Colonic mucosa (tissue), 4 donors: ENCODE results near the gene ST6GALNAC6. TPM values are rescaled to one million over a fixed set of nuclear protein-coding genes. Genes with fewer than 3 reads are reported as not detected.

ENCODE experiments used
- DNase-seq: peaks from one replicate; pipeline ENCODE4 v3.0.0-alpha.2; 2020
- H3K27ac ChIP-seq: fragments of 200-600 bp; one replicate; pipeline ENCODE4 v1.8.0; 2021
- H3K27me3 ChIP-seq: fragments of 200-600 bp; one replicate; pipeline ENCODE4 v1.8.0; 2021
- H3K36me3 ChIP-seq: fragments of 200-600 bp; one replicate; pipeline ENCODE4 v1.8.0; 2021
- H3K4me1 ChIP-seq: fragments of 200-600 bp; one replicate; pipeline ENCODE4 v1.8.0; 2021; ENCODE audit warnings: mild to moderate bottlenecking
- H3K4me3 ChIP-seq: fragments of 200-600 bp; one replicate; pipeline ENCODE4 v1.8.0; 2021
- H3K9ac ChIP-seq, 2 donors: one replicate each; pipeline ENCODE4 v1.7.0; 2013; ENCODE audit warnings: control low read depth in 2 of 2, low read depth in 2 of 2, low read length in 2 of 2
- H3K9me3 ChIP-seq: fragments of 200-600 bp; one replicate; pipeline ENCODE4 v1.8.0; 2021
- intact Hi-C: fragments of 100-400 bp; cut with DNase I; formaldehyde crosslinking; loops from one replicate; pipeline ENCODE4 v1.14.1; 2022
- total RNA-seq, 2 donors: library from RNA; stranded (reverse); fragmentation: NEBNext Ultra II Directional in 1 of 2; extraction: Animal tissue kit (Norgen Biotek cat#: 25700) in 1 of 2; gene quantifications; one replicate each; pipeline ENCODE4 v1.2.1, GENCODE V29; 2021
- TF ChIP-seq, protein P1 (sequence below): fragments of 200-600 bp; IDR thresholded peaks from one replicate; pipeline ENCODE4 v1.8.0; 2022; ENCODE audit warnings: antibody characterized with exemption, mild to moderate bottlenecking
- donor health status: healthy.
- donor health status: DM: no; HTN: no; CAD: no.
- donor health status: DM: no; HTN: no; CAD: no.

The ST6GALNAC6 gene
- total RNA-seq, 2 donors from 2014 or later = 251 to 279 TPM

- H3K27me3 ChIP-seq = no peaks in the 10 kb centered on the region
Measured at GRCh38 chr9:127936347-127936852, 37.0 kb upstream of the ST6GALNAC6 start.

DNA sequence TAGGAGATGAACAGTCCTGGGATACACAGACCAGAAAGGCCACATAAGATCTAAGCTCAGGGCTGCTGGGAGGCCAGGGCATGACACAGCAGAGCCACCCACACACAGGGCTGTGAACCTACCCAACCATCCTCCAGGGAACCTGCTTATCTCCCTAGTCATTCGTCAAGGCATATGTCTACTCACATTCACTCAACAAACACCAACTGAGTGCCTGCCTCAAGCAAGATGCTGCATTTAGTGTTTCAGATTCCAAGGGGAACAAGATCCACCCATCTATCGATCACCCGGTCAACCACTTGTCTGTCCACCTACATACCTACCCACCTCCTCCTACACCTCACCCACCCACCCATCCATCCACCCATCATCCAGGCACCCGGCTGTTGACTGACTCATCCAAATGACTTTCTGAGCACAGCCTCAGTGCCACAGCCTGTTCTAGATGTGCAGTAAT is 36.4 kb upstream of the ST6GALNAC6 start:
- H3K9me3 ChIP-seq = no peaks in the 10 kb centered on the region
- H3K9ac ChIP-seq = peak overlapping the region in 1 of 2 donors; percentile 39
- TF ChIP-seq, protein P1, sequence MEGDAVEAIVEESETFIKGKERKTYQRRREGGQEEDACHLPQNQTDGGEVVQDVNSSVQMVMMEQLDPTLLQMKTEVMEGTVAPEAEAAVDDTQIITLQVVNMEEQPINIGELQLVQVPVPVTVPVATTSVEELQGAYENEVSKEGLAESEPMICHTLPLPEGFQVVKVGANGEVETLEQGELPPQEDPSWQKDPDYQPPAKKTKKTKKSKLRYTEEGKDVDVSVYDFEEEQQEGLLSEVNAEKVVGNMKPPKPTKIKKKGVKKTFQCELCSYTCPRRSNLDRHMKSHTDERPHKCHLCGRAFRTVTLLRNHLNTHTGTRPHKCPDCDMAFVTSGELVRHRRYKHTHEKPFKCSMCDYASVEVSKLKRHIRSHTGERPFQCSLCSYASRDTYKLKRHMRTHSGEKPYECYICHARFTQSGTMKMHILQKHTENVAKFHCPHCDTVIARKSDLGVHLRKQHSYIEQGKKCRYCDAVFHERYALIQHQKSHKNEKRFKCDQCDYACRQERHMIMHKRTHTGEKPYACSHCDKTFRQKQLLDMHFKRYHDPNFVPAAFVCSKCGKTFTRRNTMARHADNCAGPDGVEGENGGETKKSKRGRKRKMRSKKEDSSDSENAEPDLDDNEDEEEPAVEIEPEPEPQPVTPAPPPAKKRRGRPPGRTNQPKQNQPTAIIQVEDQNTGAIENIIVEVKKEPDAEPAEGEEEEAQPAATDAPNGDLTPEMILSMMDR = no peak
- no peaks in the 10 kb centered on the region for H3K36me3 ChIP-seq
- no peak overlapping the region for H3K27ac ChIP-seq
- peaks cover 14% of the 10 kb centered on the region for H3K4me1 ChIP-seq
- no peak for DNase-seq
- H3K27me3 ChIP-seq = no peaks in the 10 kb centered on the region
- H3K4me3 ChIP-seq = no peak overlapping the region
- intact Hi-C loops = no loop called here

More at GRCh38 chr9:127936347-127936852, 37.0 kb upstream of the ST6GALNAC6 start:
- no peak overlapping the region for H3K27ac ChIP-seq
- peak overlapping the region; percentile 39 to 88 for H3K9ac ChIP-seq
- TF ChIP-seq, protein P1 = no peak
- no peak for DNase-seq
- H3K4me1 ChIP-seq = peaks cover 8% of the 10 kb centered on the region
- intact Hi-C loops = no loop called here
- H3K36me3 ChIP-seq = no peaks in the 10 kb centered on the region
- no peaks in the 10 kb centered on the region for H3K9me3 ChIP-seq
- H3K4me3 ChIP-seq = peak overlapping the region; percentile 70

DNA sequence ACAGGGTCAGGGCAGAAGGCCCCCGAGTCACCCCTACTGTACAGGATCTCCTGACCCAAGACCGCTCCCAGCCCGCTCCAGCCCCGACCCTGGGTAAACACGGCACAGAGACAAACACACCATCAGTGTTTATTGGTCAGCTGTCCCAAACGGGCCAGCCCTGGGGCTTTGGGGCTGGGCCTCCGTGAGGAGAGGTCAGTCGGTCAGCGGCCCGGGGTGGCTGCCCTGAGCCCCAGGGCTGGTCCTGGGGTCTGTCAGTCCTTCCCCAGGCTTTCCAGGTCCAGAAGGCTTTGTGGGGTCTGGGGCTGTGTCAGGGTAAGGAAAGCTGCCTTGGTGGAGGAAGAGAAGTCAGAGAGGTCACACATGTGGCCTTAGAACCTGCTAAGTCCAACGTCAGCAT is 35.6 kb upstream of the ST6GALNAC6 start:
- Histone ChIP-seq H3K36me3 (no peaks in the 10 kb centered on the region), H3K4me1 (peaks cover 20% of the 10 kb centered on the region), H3K9ac (no peak overlapping the region), H3K4me3 (no peak overlapping the region), H3K9me3 (no peaks in the 10 kb centered on the region), H3K27me3 (no peaks in the 10 kb centered on the region), H3K27ac (no peak overlapping the region)
- intact Hi-C loops = no loop called here
- no peak for DNase-seq
- TF ChIP-seq, protein P1 = no peak

DNA sequence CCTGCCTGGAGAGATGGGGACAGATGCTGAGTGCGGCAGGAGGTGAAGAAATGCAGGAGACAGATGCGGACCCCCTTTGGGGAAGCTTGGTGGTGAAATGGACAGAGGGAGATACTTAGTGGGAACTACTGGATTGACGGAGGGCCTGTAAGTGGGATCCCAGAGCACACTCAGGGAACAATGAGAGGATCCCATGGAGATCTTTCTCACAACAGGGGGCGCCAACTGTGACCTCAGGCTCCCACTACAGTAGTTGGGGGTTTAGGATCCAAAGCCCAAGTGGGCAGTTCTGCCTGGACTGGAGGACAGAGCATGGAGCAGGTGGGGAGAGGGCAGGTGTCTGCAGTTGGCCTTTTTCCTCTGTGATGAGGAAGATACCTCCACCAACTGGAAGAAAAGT is 34.8 kb upstream of the ST6GALNAC6 start:
- TF ChIP-seq, protein P1 = no peak
- Histone ChIP-seq H3K36me3 (no peaks in the 10 kb centered on the region), H3K9ac (no peak overlapping the region), H3K27me3 (no peaks in the 10 kb centered on the region), H3K27ac (no peak overlapping the region), H3K4me1 (peaks cover 21% of the 10 kb centered on the region), H3K4me3 (no peak overlapping the region), H3K9me3 (no peaks in the 10 kb centered on the region)
- DNase-seq = no peak
- intact Hi-C loops = no loop called here

DNA sequence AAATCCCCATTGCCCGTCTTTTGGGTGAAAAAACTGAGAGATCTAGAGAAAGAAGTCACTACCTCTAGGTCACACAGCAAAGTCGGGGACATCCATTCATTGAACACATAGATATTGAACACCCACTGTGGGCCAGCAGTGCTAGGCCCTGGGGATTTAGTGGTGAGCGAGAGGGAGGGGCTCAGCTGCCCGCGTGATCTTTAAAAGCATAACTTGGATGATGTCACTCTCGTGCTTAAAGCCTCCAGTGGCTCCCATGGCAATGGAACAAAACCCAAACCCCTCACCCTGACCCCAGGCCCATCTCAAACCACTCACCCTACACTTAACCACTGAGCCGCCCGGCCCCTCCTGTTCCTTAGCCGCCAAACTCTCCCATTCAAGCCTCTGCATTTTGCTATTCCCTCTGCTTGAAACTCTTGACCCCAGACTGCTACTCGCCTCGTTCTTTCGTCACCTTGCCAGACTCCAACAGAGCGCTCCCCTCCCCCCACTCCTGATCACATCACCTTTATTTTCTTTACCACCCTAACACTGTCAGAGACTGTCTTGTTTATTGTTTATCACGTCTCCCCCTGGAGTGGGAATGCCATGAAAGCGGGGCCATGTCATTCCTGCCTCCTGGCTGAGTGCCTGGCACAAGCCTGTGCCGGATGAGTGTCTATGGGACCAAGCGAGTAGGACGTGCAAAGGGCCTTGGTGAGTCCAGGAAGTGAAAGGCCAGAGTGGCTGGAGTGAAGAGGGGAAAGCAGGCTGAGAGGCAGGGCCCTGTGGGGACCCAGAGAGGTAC is 31.9 kb upstream of the ST6GALNAC6 start:
- peak overlapping the region; percentile 46 for H3K4me3 ChIP-seq
- H3K27me3 ChIP-seq = peaks cover 10% of the 10 kb centered on the region
- TF ChIP-seq, protein P1 = no peak
- intact Hi-C loops = no loop called here
- no peak overlapping the region for H3K9ac ChIP-seq
- no peaks in the 10 kb centered on the region for H3K36me3 ChIP-seq
- H3K9me3 ChIP-seq = no peaks in the 10 kb centered on the region
- H3K4me1 ChIP-seq = peaks cover 24% of the 10 kb centered on the region
- no peak for DNase-seq
- no peak overlapping the region for H3K27ac ChIP-seq
